Activated CD4-positive, CD25-positive, alpha-beta regulatory T cell (primary cell): ENCODE results near the gene MTRF1L.
"Not testable (repeated sequence)": the region's sequence is repeated elsewhere in the genome, so short reads cannot be mapped to it uniquely, and the experiment has no call there.

Experiments
- DNase-seq, 4 experiments: peaks; one replicate each; lab custom pipeline; 2025; lab: John Stamatoyannopoulos, UW

MTRF1L gene

DNA sequence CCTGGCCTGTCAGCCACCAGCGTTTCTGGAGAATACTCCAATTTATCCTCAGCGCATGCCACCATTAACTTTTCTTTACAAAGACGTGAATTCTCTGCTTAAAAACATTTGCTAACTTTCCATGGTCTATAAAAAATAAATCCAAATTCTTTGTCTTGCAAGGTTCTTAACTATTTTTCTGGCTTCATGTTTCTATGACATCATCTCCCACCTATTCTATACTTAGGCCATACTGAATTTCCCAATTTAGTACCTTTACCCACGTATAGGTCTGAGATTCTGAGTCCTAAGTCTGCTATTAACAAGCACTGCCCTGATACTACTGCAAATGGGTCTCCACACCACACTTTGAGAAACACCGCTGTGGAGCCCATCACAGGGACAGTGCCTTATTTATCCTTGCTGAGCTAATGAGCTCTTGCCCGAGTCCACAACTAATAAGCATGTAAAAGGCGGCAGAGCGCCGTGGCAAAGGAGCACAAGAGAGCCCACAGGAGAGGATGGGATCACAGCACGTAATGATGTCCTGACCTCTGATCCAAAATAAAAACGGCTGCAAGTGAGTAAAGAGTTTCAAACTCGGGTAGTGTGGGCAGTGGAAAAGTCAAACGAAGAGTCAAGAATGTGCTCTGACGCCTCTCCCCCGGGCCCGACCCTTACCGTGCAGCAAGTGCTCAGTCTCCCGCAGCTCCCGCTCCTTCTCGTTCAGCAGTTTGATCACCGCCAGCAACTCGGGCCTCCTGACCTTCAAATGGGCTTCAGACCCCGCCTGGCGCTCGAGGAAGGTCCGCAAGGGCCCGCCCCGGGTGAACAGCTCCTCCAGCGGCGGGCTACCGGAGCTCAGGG is 519 bp downstream of the MTRF1L start:
- DNase-seq: no peak

DNA sequence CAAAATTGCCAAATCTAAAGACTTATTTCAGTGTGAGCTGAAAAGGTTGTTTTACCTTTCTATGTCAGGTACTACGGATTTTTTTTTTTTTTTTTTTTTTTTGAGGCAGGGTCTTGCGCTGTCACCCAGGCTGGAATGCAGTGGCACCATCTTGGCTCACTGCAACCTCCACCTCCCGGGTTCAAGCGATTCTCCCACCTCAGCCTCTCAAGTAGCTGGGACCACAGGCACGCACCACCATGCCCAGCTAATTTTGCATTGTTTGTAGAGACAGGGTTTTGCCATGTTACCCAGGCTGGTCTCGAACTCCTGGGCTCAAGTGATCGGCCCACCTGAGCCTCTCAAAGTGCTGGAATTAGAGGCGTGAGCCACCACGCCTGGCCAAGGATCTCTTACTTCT is 1.7 kb downstream of the MTRF1L start:
- DNase-seq: not testable (repeated sequence)

DNA sequence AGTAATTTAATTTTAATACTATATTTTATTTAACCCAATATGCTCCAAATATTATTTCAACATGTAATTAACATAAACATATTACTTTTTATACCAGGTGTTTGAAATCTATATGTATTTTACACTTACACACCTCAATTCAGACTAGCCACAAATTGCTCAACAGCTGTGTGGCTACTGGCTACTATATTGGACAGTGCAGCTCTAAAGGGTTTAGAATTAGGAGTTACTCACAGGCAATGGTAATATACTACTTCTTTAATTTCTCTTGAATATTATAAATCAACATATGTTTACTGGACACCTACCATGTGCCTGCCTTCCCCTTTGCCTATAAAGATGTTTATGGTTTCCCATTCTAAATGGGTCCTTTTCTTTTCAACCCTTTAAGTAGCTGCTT is 2.3 kb downstream of the MTRF1L start:
- no peak for DNase-seq

DNA sequence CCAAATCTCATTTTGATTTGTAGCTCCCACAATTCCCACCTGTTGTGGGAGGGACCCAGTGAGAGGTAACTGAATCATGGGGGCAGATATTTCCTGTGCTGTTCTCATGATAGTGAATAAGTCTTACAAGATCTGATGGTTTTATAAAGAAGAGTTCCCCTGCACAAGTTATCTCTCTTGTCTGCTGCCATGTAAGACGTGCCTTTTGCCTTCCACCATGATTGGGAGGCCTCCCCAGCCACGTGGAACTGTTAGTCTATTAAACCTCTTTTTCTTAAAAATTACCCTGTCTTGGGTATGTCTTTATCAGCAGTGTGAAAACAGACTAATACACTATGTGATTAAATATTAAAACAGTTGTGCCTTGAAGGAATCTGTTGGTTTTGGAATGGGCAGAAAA is 3.0 kb downstream of the MTRF1L start:
- DNase-seq: not testable (repeated sequence)

DNA sequence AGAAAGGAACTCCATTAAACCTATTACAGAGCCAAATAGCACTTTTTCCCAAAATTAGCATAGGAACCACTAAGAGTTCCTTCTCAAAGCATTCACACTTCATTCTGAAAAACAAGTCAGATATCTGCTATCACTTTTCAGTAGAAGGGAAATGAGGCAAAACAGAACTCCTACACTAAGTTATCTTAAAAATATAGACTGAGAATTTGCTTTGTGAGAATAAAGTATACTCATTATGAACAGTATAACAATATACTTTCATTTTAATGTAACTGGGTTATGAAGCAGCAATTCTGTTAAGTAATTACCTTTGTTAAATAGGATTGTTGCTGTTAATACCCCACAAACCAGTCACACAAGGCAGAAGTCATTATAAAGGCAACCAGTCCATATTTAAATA is 8.7 kb downstream of the MTRF1L start:
- no peak for DNase-seq

DNA sequence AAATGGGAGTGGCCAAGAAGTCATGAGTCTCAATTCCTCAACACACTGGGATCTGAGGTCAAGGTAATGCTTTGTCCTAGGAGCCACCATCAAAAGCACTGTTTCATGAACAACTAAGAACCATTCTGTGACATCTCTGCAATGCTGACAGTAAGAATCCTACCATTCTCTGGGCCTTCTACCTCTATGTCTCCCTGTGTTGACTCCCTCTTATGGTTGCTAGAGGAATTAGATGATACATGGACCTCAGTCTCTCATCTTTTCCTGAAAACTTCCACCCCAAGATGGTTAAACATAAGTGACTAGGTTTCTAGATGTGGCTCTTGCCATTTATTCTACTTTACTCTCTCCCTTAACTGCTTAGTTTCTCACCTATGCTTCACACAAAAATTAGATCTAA is 9.1 kb downstream of the MTRF1L start:
- no peak for DNase-seq

DNA sequence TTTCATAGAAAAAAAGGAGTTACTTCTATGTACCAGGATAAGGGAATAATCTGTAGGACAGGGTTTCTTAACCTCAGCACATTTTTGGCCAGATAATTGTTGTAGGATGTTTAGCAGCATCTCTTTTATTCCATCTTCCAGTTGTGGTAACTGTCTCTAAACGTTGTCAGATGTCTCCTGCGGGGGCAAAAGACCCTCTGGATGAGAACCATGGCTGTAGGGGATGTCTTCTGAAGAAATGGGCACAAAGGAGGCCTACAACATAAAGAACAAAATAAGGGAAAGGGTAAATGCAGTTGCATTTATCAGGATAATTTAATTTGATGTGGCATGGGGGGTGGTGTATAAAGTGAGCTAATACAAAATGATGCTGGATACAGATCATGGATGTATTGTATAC is 15.5 kb downstream of the MTRF1L start:
- DNase-seq: no peak

DNA sequence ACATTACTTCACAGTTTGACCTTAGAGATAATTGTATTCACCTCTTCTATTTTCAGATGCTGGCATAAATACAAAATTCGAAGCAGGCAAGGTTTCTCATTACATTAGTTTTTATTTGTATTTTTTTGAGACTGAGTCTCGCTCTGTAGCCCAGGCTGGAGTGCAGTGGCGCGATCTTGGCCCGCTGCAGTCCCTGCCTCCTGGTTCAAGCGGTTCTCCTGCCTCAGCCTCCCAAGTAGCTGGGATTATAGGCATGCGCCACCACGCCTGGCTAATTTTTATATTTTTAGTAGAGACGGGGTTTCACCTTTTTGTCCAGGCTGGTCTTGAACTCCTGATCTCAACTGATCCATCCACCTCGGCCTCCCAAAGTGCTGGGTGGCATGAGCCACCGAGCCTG is 17.2 kb downstream of the MTRF1L start:
- not testable (repeated sequence) for DNase-seq

DNA sequence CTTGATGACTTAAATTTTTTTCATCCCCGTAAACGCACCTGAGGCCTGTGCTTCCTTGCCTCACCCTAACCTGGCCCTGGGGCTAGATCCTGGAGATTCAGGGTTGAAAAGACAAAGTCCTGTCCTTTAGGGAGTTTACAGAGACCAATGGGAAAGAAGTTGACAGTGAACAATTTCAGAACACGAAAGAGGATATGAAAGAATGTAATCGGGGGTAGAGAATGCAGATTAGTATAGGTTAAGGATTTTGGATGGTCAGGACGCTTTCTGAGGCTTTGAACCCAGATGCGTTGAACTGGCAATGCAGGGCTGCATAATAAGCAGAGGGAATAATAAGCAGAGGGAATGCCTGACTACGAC is 18.0 kb downstream of the MTRF1L start:
- DNase-seq: no peak

DNA sequence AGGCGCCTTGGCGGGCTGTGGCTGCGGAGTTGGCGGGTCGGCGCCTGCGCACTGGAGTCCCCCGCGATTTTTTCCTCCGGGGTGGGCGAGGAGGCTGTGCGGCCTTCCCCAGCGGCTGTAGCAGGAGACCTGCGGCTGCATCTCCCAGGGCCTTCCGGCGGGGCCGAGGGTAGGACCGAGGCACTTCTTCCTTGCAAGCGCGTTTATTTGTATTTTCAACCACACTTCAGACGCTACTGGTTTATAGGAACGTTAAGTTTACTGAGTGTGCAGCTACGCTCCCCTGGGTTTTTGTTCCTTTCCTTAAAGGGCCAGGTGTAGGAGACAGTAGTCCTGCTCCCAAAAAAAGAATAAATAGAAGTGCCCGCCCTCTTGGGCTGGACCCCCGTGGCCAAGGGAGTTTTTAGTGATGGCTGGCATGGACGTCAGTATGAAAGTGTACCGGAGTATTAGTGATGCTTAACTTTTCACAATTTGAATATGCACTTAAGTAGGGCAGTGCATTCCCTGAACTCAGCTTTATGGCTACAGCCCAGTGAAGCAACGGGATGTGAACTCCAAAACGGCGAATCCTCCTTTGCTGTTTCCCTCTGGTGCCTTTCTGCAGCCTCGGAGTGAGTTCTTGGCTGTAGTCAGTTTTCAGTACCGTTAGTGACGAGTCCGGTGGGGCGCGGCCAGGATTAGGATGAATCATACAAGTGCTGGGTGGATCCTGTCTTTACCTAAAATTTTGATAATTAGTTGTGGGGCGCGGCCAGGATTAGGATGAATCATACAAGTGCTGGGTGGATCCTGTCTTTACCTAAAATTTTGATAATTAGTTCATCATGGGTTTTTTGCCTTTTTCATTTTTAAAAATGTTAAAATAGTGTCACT is 18.6 kb downstream of the MTRF1L start:
- DNase-seq: peak; percentile 28 to 89 (median 71)

DNA sequence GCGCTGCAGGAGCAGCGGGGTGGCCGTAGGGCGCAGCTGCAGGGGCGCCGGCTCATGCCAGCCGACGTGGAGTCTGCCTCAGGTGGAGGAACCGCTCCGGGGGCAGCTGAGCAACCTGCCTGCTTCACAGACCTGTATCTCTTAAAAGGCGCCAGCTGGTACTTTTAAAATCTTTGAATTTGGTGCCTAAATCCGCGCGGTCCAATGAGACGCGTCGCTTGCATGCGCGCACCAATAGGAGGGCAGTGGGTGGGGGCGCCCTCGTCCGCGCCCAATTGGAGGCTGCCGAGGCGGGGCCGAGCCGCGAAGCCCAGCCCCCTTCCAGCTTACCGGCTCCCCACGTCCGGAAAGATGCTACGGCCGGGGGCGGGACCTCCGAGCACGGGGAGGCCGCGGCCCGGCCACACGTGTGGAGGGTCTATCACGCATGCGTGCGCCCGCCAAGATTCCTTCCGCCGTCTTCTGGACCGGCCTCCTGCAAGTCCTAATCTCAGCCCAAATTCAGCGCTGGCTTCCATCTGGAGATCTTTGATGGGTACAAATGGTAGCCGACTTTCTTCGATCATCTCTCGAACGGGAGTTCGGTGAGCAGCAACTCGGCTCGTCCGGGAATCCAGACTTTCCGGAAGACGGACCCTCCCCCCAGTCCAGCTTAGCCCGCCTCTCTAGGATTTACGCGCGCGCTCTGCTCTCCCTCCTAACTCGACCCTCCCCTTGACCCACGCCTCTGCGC is 19.4 kb downstream of the MTRF1L start, which contains the start of gene FBXO5:
Gene FBXO5, minus strand, starts transcription at position 138 of the 733 bp plus-strand sequence. Its CDS starts 82 bp downstream, at position 56.
- DNase-seq: peak; percentile 93 to 97 (median 94)

DNA sequence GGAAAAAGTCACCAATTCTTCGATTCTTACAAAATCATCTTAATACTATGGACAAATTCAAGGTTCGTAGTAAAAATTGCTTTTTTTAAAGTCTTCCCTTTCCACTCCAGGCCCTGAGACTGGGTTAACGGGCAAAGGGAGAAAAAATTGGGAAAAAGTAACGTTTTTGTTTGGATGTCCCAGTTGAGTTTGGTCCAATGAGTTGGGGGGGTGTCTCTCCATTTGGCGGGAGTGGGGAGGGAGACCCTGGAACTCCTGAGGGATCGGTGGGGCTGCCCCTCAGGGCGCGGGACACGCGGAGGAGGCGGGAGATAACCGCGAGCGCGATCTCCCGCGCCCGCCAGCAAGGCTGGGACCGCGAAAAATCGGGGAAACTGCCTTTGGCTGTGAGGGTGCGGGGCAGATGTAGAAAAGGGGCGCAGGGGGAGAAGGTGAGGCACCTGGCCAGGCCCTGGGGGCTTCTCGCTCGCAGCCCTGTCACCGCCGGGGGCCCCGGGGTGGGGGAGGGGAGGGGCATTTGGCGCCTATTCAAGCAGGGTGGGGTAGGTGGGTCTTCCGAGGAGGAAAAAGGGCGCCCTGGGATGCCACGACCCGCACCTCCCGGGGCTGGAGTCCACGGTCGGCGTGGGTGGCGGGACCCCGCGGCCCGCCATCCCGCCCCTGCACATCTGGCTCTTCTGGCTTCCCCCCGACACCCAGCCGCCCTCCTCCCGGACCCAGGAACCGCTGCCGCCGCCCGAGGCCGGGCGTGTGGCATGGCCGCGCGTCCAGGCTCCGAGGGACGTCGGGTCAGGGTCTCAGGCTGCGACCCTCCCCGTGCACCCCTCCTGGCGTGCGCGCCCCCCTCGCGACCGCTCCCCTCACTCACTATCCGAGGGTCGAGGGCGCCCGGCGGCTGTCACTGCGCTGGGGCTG is 20.3 kb downstream of the MTRF1L start:
- peak in 2 of 4 experiments; percentile 4 to 38 for DNase-seq

DNA sequence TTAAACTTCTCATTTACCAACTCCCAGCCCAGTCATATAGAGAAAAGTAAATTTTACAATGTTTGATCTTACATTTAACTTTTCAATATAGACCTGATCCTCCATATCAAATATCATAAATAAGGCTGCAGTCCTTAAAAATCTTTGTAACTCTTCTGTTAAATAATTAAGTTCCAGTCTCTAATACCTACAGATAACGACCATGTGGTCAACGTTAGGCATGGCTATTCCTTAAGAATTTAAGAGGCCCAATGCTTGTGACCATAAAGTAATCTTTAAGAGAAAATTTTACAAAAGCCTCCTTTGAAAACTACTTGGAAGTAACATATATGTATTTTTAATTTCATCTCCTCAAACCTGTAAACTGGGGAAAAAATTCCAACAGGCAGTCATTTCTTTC is 21.3 kb downstream of the MTRF1L start:
- no peak for DNase-seq

DNA sequence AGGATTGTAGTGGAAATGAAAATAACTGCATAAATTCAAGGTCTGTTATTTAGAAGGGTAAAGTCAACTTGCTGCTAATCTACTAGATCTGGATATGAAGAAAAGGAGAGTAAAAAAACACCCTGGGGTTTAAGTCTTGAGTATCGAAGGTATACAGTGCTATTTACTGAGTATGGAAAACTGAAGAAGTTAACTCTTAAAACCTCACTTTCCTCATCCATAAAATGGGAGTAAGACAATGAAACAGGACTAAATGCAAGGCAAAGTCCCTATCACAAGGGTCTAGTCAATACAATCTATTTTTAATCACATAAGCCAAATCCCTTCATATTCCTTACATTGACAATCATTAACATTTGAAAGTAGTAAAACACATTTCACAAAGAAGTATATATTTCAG is 21.9 kb downstream of the MTRF1L start:
- no peak for DNase-seq

DNA sequence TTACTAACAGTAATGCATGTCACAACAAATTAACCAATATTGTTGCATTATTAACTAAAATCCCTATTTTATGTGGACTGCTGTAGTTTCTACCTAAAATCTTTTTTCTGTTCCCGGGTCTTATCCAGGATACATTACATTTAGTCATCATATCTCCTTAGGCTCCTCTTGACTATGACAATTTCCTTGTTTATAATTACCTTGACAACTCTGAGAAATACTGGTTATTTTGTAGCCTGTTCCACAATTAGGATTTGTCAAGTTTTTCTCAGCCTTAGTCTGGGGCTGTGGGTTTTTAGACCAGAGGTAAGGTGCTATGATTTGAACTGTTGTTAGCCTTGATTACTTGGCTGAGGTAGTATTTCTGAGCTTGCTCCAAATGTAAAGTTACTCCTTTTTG is 23.4 kb downstream of the MTRF1L start:
- DNase-seq: no peak

DNA sequence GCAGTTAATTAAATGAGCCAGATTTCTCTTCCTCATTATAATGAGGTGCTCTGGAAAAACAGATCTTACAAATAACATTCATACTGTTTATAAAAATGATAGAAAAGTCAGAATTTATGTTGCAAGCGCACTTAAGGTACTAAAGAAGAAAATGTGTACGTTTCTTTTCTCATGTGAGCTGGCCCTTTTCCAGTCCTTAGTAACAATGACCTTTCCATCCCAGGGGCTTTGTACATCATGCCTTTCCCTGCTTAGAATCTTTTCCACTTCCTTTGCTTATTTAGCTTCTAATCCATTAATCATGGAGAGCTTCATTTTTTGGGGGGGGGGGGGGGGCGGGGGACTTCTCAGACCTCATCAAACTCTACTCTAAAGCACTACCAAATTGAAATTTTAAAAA is 24.5 kb downstream of the MTRF1L start:
- DNase-seq: no peak

DNA sequence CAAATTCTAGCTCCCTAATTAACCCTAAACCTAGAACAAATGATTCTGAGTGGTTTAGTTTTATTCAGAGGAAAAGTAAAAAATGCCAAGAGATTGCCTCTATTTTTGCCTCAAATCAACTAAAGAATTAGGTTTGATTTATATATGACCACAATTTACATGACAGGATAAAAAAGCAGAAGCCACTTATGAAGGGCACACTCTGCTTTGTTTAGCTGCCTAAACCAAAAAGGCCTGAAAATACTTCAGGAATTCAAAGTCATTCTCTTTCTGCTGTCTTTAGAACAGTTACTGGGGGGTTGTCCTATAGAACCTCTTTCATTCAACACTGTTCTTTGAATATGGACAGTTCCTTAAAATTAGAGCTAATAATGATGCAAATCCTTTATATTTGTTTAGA is 25.0 kb downstream of the MTRF1L start:
- no peak for DNase-seq

DNA sequence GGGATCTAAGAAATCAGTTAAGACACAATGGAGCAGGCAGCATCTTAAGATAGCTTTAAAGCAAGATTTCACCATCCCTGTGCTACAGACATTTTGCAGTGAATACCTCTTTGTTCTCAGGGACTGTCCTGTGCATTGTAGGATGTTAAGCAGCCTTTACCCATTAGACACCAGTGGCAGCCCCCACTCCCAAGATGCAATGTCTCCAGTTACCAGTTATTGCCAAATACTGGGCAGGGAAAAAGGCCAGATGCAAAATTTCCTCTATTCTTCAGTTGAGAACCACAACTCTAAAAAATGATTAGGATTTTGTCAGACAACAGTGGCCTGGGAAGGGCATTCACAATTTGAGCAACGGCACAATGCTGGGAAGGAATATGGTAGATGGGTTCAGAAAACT is 25.8 kb downstream of the MTRF1L start:
- DNase-seq: no peak

DNA sequence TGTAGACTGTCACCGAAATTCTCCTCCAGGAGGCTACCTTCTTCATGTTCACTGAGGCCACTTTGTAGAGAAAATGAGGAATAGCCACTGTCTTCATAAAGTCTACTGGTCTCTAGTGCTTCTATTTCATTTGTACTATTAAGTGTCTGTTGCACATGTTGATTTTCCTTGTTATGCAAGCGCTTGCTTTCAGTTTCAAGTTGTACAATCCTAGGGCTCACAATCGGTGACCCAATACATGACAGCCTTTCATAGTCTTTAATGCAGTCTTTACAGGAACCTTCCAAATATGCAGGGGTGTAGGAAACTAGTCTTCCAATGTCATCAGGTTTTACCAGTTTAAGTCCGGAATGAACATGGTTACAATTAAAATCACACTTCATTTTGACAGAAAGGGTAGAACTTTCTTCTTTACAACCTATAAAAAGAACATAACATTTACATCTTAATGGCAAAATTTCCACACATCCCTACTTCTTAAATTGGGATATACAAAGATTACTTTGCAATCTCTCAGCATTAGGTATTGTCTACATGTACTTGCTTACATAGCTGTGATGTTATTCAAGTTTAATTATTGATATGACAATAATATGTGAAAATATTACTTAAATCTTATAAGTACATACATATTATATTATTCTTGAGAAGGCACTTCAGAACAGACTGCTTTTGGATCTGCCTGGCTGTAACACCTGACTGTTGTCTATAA is 27.1 kb downstream of the MTRF1L start:
- DNase-seq: no peak

DNA sequence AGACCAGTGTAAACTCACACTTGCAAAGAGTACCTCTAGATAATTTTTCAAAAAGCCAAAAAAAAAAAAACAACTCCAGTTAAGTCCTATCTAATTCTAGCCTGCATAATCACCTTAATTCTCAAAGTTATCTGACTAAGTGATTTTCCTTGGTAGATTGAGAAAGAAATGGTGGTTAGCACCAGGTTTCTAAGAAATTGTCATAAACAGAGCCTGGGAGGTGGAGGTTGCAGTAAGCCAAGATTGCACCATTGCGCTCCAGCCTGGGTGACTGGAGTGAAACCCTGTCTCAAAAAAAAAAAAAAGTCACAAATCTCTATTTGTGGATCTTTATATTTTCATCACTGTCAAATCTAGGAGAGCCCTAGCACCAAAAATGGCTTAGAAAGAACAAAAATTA is 28.6 kb downstream of the MTRF1L start:
- no peak for DNase-seq
